ENCODE results near the gene STX1A.
"Not testable (repeated sequence)": the region's sequence is repeated elsewhere in the genome, so short reads cannot be mapped to it uniquely, and the experiment has no call there.

STX1A gene

GRCh38 chr7:73715648-73716317 lies 3.7 kb downstream of the STX1A start:
- DNase-seq = peak; percentile 50
- in situ Hi-C loops (cut with MboI; ENCODE audit: low pct_unique_long_range_greater_than_20kb, low sequenced_read_pairs) = no loop called here

GRCh38 chr7:73713319-73713718 lies 6.2 kb downstream of the STX1A start:
- in situ Hi-C loops (cut with MboI; ENCODE audit: low pct_unique_long_range_greater_than_20kb, low sequenced_read_pairs); DNase-seq: not testable (repeated sequence)

- no peak for DNase-seq
- in situ Hi-C loops (cut with MboI; ENCODE audit: low pct_unique_long_range_greater_than_20kb, low sequenced_read_pairs) = no loop called here
These were observed 6.7 kb downstream of the STX1A start for GRCh38 chr7:73712773-73713172.

- no peak for DNase-seq
- in situ Hi-C loops (cut with MboI; ENCODE audit: low pct_unique_long_range_greater_than_20kb, low sequenced_read_pairs) = no loop called here
These were observed 10.4 kb downstream of the STX1A start for GRCh38 chr7:73708961-73709549.

- in situ Hi-C loops (cut with MboI; ENCODE audit: low pct_unique_long_range_greater_than_20kb, low sequenced_read_pairs) = no loop called here
- peak; percentile 58 for DNase-seq
These were observed 12.3 kb downstream of the STX1A start for GRCh38 chr7:73707045-73707631.

GRCh38 chr7:73706126-73707044 lies 13.1 kb downstream of the STX1A start:
- in situ Hi-C loops (cut with MboI; ENCODE audit: low pct_unique_long_range_greater_than_20kb, low sequenced_read_pairs) = no loop called here
- no peak for DNase-seq

- no peak for DNase-seq
- in situ Hi-C loops (cut with MboI; ENCODE audit: low pct_unique_long_range_greater_than_20kb, low sequenced_read_pairs) = no loop called here
These were observed 13.9 kb downstream of the STX1A start for GRCh38 chr7:73705551-73705920.

GRCh38 chr7:73704640-73705550 lies 14.6 kb downstream of the STX1A start:
- DNase-seq = no peak
- in situ Hi-C loops (cut with MboI; ENCODE audit: low pct_unique_long_range_greater_than_20kb, low sequenced_read_pairs) = no loop called here

- in situ Hi-C loops (cut with MboI; ENCODE audit: low pct_unique_long_range_greater_than_20kb, low sequenced_read_pairs) = no loop called here
- DNase-seq = no peak
These were observed 15.5 kb downstream of the STX1A start for GRCh38 chr7:73703757-73704639.

GRCh38 chr7:73703225-73703624 lies 16.2 kb downstream of the STX1A start:
- in situ Hi-C loops (cut with MboI; ENCODE audit: low pct_unique_long_range_greater_than_20kb, low sequenced_read_pairs) = no loop called here
- no peak for DNase-seq

GRCh38 chr7:73702665-73703064 lies 16.8 kb downstream of the STX1A start:
- no peak for DNase-seq
- in situ Hi-C loops (cut with MboI; ENCODE audit: low pct_unique_long_range_greater_than_20kb, low sequenced_read_pairs) = no loop called here

GRCh38 chr7:73702226-73702625 lies 17.2 kb downstream of the STX1A start:
- no peak for DNase-seq
- in situ Hi-C loops (cut with MboI; ENCODE audit: low pct_unique_long_range_greater_than_20kb, low sequenced_read_pairs) = no loop called here

- in situ Hi-C loops (cut with MboI; ENCODE audit: low pct_unique_long_range_greater_than_20kb, low sequenced_read_pairs) = no loop called here
- DNase-seq = peak; percentile 38
These were observed 18.0 kb downstream of the STX1A start for GRCh38 chr7:73701357-73701995.

- in situ Hi-C loops (cut with MboI; ENCODE audit: low pct_unique_long_range_greater_than_20kb, low sequenced_read_pairs) = no loop called here
These were observed 18.8 kb downstream of the STX1A start for GRCh38 chr7:73700581-73701134.

GRCh38 chr7:73700069-73700423 lies 19.4 kb downstream of the STX1A start:
- in situ Hi-C loops (cut with MboI; ENCODE audit: low pct_unique_long_range_greater_than_20kb, low sequenced_read_pairs) = no loop called here
- no peak for DNase-seq

More at GRCh38 chr7:73700581-73701134, 18.8 kb downstream of the STX1A start:
- DNase-seq = no peak

- DNase-seq = no peak
- in situ Hi-C loops (cut with MboI; ENCODE audit: low pct_unique_long_range_greater_than_20kb, low sequenced_read_pairs) = no loop called here
These were observed 19.9 kb downstream of the STX1A start for GRCh38 chr7:73699370-73700068.

GRCh38 chr7:73698410-73698809 lies 21.1 kb downstream of the STX1A start:
- no peak for DNase-seq
- in situ Hi-C loops (cut with MboI; ENCODE audit: low pct_unique_long_range_greater_than_20kb, low sequenced_read_pairs) = no loop called here
